ENCODE measurements around the gene MANSC4. TPM values are rescaled to one million over a fixed set of nuclear protein-coding genes. Genes with fewer than 3 reads are reported as not detected.

MANSC4 gene
- total and polyA plus RNA-seq, 9 of the 15 experiments (the other 6 are each of a cell fraction or from before 2014, with no cell fraction given), result not detected

DNA sequence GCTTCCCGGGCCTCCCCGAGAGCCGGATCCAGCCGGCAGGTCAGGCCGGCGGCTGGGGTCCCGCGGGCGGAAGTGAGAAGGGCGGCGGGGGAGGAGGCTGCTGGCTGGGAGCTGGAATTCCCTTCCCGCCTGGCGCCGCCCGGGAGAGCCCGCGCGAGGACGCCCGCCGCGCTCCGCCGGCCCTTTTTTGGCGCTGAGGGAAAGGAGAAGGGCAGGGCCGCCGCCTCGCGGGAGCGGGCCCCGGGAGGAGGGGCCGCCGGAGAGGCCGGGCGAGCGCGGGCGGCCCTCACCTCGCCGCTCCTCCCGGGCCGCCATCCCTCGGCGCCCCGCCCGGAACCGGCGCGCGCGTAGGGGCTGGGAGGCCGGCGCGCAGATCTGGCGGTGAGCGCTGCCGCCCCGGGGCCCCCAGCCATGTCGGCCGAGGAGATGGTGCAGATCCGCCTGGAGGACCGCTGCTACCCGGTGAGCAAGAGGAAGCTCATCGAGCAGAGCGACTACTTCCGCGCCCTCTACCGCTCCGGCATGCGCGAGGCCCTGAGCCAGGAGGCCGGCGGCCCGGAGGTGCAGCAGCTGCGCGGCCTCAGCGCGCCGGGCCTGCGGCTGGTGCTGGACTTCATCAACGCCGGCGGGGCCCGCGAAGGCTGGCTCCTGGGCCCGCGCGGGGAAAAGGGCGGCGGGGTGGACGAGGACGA is at the start of gene MANSC4, which contains the start of gene KLHL42 (continued):
- no peak for TF ChIP-seq ZFP91 (CRISPR knock-in tag; IDR thresholded peaks at IDR 0.05)
- no peak for TF ChIP-seq KLF1 (tag; IDR thresholded peaks at IDR 0.05)
- TF ChIP-seq, protein P1, sequence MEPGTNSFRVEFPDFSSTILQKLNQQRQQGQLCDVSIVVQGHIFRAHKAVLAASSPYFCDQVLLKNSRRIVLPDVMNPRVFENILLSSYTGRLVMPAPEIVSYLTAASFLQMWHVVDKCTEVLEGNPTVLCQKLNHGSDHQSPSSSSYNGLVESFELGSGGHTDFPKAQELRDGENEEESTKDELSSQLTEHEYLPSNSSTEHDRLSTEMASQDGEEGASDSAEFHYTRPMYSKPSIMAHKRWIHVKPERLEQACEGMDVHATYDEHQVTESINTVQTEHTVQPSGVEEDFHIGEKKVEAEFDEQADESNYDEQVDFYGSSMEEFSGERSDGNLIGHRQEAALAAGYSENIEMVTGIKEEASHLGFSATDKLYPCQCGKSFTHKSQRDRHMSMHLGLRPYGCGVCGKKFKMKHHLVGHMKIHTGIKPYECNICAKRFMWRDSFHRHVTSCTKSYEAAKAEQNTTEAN (CRISPR knock-in tag; IDR thresholded peaks at IDR 0.05), result no peak
- TF ChIP-seq STAT6 (CRISPR knock-in tag; IDR thresholded peaks at IDR 0.05), result no peak
- no peak for TF ChIP-seq ZNF41 (CRISPR knock-in tag; conservative IDR thresholded peaks at IDR 0.05)
- TF ChIP-seq SPI1 (IDR thresholded peaks at IDR 0.05; ENCODE audit: borderline replicate concordance, low read depth, low read length), result 0 out of 2 replicates have a peak, but pooled peaks have one; percentile 7
- no peak for TF ChIP-seq ZBTB8A (IDR thresholded peaks at IDR 0.05; ENCODE audit: partially characterized antibody)
- TF ChIP-seq TCF7L2 (IDR thresholded peaks at IDR 0.05; ENCODE audit: low read depth, low read length), result no peak
- no peak for TF ChIP-seq KLF10 (CRISPR knock-in tag; IDR thresholded peaks at IDR 0.05)
- no peak for TF ChIP-seq TRIM28 (IDR thresholded peaks at IDR 0.05)
- TF ChIP-seq NFRKB (IDR thresholded peaks at IDR 0.05; ENCODE audit: low read depth), result no peak
- TF ChIP-seq MAFK (IDR thresholded peaks at IDR 0.05; ENCODE audit: low read length), result no peak
- no peak for TF ChIP-seq KLF16 (IDR thresholded peaks at IDR 0.05)
- no peak for TF ChIP-seq XRCC5 (IDR thresholded peaks at IDR 0.05; ENCODE audit: low read depth, low read length)
- no peak for TF ChIP-seq MTA1 (IDR thresholded peaks at IDR 0.05; ENCODE audit: borderline replicate concordance)
- TF ChIP-seq, protein P2, sequence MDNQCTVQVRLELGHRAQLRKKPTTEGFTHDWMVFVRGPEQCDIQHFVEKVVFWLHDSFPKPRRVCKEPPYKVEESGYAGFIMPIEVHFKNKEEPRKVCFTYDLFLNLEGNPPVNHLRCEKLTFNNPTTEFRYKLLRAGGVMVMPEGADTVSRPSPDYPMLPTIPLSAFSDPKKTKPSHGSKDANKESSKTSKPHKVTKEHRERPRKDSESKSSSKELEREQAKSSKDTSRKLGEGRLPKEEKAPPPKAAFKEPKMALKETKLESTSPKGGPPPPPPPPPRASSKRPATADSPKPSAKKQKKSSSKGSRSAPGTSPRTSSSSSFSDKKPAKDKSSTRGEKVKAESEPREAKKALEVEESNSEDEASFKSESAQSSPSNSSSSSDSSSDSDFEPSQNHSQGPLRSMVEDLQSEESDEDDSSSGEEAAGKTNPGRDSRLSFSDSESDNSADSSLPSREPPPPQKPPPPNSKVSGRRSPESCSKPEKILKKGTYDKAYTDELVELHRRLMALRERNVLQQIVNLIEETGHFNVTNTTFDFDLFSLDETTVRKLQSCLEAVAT (IDR thresholded peaks at IDR 0.05), result no peak
- peak; percentile 70; the same call in 1 of the 2 replicates for TF ChIP-seq NR4A1 (CRISPR knock-in tag; IDR thresholded peaks at IDR 0.05)
- TF ChIP-seq NR4A1 (tag; IDR thresholded peaks at IDR 0.05), result no peak
- TF ChIP-seq, protein P3, sequence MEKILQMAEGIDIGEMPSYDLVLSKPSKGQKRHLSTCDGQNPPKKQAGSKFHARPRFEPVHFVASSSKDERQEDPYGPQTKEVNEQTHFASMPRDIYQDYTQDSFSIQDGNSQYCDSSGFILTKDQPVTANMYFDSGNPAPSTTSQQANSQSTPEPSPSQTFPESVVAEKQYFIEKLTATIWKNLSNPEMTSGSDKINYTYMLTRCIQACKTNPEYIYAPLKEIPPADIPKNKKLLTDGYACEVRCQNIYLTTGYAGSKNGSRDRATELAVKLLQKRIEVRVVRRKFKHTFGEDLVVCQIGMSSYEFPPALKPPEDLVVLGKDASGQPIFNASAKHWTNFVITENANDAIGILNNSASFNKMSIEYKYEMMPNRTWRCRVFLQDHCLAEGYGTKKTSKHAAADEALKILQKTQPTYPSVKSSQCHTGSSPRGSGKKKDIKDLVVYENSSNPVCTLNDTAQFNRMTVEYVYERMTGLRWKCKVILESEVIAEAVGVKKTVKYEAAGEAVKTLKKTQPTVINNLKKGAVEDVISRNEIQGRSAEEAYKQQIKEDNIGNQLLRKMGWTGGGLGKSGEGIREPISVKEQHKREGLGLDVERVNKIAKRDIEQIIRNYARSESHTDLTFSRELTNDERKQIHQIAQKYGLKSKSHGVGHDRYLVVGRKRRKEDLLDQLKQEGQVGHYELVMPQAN (IDR thresholded peaks at IDR 0.05; ENCODE audit: borderline replicate concordance), result no peak
- TF ChIP-seq ZSCAN29 (IDR thresholded peaks at IDR 0.05), result no peak
- TF ChIP-seq KLF6 (CRISPR knock-in tag; IDR thresholded peaks at IDR 0.05; ENCODE audit: borderline replicate concordance), result no peak
- TF ChIP-seq ZNF551 (CRISPR knock-in tag; IDR thresholded peaks at IDR 0.05), result no peak

All from K562 (cell line).